ENCODE data around the gene CX3CL1. TPM values are rescaled to one million over a fixed set of nuclear protein-coding genes. Genes with fewer than 3 reads are reported as not detected.
A peak's percentile ranks its signal among the peaks of the same experiment; 100 is the strongest.
"Not testable (repeated sequence)": the region's sequence is repeated elsewhere in the genome, so short reads cannot be mapped to it uniquely, and the experiment has no call there.

The CX3CL1 gene
- total and polyA plus RNA-seq, 7 experiments from 2014 or later, result not detected

DNA sequence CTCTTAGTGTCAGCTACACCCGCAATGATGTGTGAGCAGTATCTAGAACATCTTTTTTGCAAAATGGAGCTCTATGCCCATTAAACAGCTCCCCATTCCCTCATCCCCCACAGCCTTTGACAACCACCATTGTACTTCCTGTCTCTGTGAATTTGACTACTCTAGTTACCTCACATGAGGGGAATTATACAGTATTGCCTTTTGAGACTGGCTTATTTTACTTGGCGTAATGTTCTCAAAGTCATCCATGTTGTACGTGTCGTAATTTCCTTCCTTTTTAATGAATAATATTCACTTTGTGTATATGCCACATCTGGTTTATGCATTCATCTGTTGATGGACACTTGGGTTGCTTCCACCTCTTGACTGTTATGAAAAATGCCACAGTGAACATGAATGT is 36.9 kb upstream of the CX3CL1 start:
- Histone ChIP-seq H3K27ac (ENCODE audit: low read depth, low read length) (no peak overlapping the region), H3K4me3 (ENCODE audit: low read length) (no peak overlapping the region), H3K27me3 (ENCODE audit: control insufficient read depth in 2 of 2, insufficient read depth in 2 of 2, low read length in 2 of 2) (no peaks in the 10 kb centered on the region), H3K9me3 (ENCODE audit: control insufficient read depth in 2 of 3, low read length in 3 of 3) (peaks cover 0 to 6% (median 0%) of the 10 kb centered on the region in 3 experiments), H3K36me3 (ENCODE audit: control insufficient read depth in 2 of 3, insufficient read depth in 3 of 3, low read length in 3 of 3) (no peaks in the 10 kb centered on the region), H3K4me1 (ENCODE audit: control insufficient read depth in 2 of 2, insufficient read depth in 2 of 2, low read length in 2 of 2) (no peaks in the 10 kb centered on the region)
- ATAC-seq (no peak), DNase-seq (no peak)
- Mint-ChIP-seq H3K4me1 (no peaks in the 10 kb centered on the region), H3K27ac (no peak overlapping the region), H3K9me3 (peaks cover 0 to 25% (median 8%) of the 10 kb centered on the region in 11 donors), H3K4me3 (no peak overlapping the region), H3K36me3 (peaks cover 0 to 11% (median 0%) of the 10 kb centered on the region in 5 donors), H3K27me3 (peaks cover 0 to 34% (median 17%) of the 10 kb centered on the region in 5 donors)
- ChIA-PET POLR2A (no interaction called here), CTCF (no interaction called here)
- intact Hi-C loops (cut with micrococcal nuclease), result no loop called here

DNA sequence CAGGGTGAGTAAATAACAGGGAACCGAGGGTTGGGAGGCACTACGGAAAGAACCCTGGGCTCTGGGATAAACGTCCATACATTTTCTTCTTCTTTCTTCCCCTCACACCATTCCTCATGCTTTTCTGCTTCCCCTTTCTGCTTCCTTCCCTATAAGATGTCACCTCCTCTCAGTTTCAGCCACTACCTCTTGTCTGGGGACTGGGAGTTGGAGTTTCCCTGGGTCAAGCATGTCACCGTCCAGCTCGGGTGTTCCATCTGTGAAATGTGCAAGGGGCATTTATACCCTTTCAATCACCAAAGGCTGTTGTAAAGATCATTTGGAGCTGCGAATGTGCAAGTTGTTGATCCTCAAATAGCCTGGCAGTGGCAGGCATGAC is 31.2 kb upstream of the CX3CL1 start:
- DNase-seq (no peak), ATAC-seq (peak; percentile 54)
- intact Hi-C loops (cut with micrococcal nuclease), result no loop called here
- ChIA-PET CTCF (no interaction called here), POLR2A (no interaction called here)
- Histone ChIP-seq H3K36me3 (ENCODE audit: control insufficient read depth in 2 of 3, insufficient read depth in 3 of 3, low read length in 3 of 3) (no peaks in the 10 kb centered on the region), H3K27me3 (ENCODE audit: control insufficient read depth in 2 of 2, insufficient read depth in 2 of 2, low read length in 2 of 2) (no peaks in the 10 kb centered on the region), H3K9me3 (ENCODE audit: control insufficient read depth in 2 of 3, low read length in 3 of 3) (no peaks in the 10 kb centered on the region), H3K27ac (ENCODE audit: low read depth, low read length) (no peak overlapping the region), H3K4me3 (ENCODE audit: low read length) (no peak overlapping the region), H3K4me1 (ENCODE audit: control insufficient read depth in 2 of 2, insufficient read depth in 2 of 2, low read length in 2 of 2) (no peaks in the 10 kb centered on the region)
- Mint-ChIP-seq H3K36me3 (peaks cover 0 to 13% (median 4%) of the 10 kb centered on the region in 5 donors), H3K4me3 (no peak overlapping the region), H3K4me1 (peaks cover 0 to 26% (median 16%) of the 10 kb centered on the region in 7 donors), H3K9me3 (peaks cover 0 to 7% (median 0%) of the 10 kb centered on the region in 11 donors), H3K27me3 (peaks cover 15 to 51% (median 32%) of the 10 kb centered on the region in 5 donors), H3K27ac (no peak overlapping the region)

DNA sequence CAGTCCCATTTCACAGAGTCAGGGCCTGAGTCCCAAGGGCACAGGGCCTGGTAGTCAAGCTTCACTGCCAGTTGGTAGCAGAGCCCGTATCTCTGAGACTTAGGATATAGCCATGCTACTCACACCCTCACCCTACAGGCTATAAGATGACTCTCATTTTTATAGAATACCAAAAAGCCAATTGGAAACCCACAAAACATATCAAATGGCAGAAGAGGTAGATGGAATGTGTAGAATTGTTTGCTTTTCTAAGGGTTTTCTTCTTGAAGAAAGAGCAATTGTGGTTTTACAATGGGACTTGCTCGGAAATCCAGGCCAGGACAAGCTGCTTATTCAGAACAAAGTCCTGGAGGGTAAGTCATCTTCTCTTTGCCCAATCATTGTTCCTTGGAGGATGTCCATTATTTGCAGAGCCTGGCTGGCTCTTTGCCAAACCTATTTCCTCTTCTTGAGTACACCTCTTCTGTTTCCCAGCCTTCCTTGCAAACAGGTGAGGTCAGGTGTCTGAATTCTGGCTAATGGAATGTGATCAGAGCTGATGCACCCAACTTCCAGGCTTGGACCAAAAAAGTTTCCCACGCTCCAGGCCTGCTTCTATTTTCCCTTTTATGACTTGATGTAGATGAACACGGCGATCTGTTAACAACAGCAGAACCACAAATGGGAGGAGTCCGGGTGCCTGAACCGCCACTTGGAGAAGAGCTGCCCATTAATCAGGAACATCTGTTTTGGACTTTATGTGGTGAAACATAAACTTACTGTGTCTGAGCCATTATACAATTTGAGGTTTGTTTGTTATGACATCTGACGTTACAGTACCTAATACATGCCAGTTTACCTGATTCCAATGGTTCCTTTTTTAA is 30.6 kb upstream of the CX3CL1 start:
- ChIA-PET CTCF (no interaction called here), POLR2A (no interaction called here)
- H3K4me3 Mint-ChIP-seq, result no peak overlapping the region
- H3K27me3 ChIP-seq (ENCODE audit: control insufficient read depth in 2 of 2, insufficient read depth in 2 of 2, low read length in 2 of 2), result no peaks in the 10 kb centered on the region
- H3K36me3 Mint-ChIP-seq, result peaks cover 0 to 10% (median 4%) of the 10 kb centered on the region in 5 donors
- no peak for DNase-seq
- no peak overlapping the region for H3K27ac ChIP-seq (ENCODE audit: low read depth, low read length)
- ATAC-seq, result no peak
- no peaks in the 10 kb centered on the region for H3K36me3 ChIP-seq (ENCODE audit: control insufficient read depth in 2 of 3, insufficient read depth in 3 of 3, low read length in 3 of 3)
- intact Hi-C loops (cut with micrococcal nuclease), result no loop called here
- peaks cover 0 to 11% (median 0%) of the 10 kb centered on the region in 11 donors for H3K9me3 Mint-ChIP-seq
- peaks cover 0 to 26% (median 16%) of the 10 kb centered on the region in 7 donors for H3K4me1 Mint-ChIP-seq
- no peak overlapping the region for H3K27ac Mint-ChIP-seq
- H3K27me3 Mint-ChIP-seq, result peaks cover 17 to 54% (median 32%) of the 10 kb centered on the region in 5 donors
- no peak overlapping the region for H3K4me3 ChIP-seq (ENCODE audit: low read length)
- no peaks in the 10 kb centered on the region for H3K9me3 ChIP-seq (ENCODE audit: control insufficient read depth in 2 of 3, low read length in 3 of 3)
- no peaks in the 10 kb centered on the region for H3K4me1 ChIP-seq (ENCODE audit: control insufficient read depth in 2 of 2, insufficient read depth in 2 of 2, low read length in 2 of 2)

DNA sequence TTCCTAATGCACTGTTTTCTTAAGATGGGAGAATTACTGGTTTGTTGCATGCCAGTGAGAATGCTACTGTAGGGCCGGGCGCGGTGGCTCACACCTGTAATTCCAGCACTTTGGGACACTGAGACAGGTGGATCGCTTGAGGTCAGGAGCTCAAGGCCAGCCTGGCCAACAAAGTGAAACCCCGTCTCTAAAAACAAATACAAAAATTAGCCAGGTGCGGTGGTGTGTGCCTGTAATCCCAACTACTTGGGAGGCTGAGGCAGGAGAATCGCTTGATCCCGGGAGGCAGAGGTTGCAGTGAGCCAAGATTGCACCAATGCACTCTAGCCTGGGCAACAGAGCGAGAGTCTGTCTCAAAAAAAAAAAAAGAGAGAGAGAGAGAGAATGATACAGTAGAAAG is 29.7 kb upstream of the CX3CL1 start:
- Mint-ChIP-seq H3K27me3 (peaks cover 26 to 63% (median 41%) of the 10 kb centered on the region in 5 donors), H3K9me3 (peaks cover 0 to 21% (median 3%) of the 10 kb centered on the region in 11 donors), H3K36me3 (peaks cover 0 to 10% (median 4%) of the 10 kb centered on the region in 5 donors), H3K4me1 (peaks cover 0 to 26% (median 16%) of the 10 kb centered on the region in 7 donors)
- H3K27ac ChIP-seq (ENCODE audit: low read depth, low read length); H3K4me1 ChIP-seq (ENCODE audit: control insufficient read depth in 2 of 2, insufficient read depth in 2 of 2, low read length in 2 of 2); H3K27ac Mint-ChIP-seq; CTCF ChIA-PET; H3K4me3 Mint-ChIP-seq; H3K36me3 ChIP-seq (ENCODE audit: control insufficient read depth in 2 of 3, insufficient read depth in 3 of 3, low read length in 3 of 3); H3K9me3 ChIP-seq (ENCODE audit: control insufficient read depth in 2 of 3, low read length in 3 of 3); H3K4me3 ChIP-seq (ENCODE audit: low read length); DNase-seq; intact Hi-C loops (cut with micrococcal nuclease); H3K27me3 ChIP-seq (ENCODE audit: control insufficient read depth in 2 of 2, insufficient read depth in 2 of 2, low read length in 2 of 2); ATAC-seq: not testable (repeated sequence)
- POLR2A ChIA-PET, result interaction anchor here (0.6 kb wide), 1 partner anchor 49 kb away, joined by 5 read pairs; no protein-coding TSS in a partner anchor

DNA sequence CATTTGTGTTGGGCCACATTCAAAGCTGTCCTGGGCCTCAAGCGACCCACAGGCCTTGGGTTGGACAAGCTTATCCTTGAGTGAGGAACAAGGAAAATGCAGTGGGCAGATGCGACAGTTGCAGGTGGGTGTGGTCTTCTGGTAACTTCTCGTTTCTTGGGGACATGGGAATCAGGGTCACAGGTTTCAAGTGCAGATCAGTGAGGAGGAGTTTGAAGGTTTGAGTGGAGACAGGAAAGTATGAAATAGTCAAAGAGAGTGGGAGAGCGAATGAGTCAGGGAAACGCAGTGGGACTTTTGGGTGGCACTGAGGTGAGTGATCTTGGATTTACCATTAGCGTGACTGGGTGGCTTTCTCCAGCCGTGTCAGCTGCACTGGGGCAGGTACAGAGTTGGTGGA is 29.1 kb upstream of the CX3CL1 start:
- H3K27ac ChIP-seq (ENCODE audit: low read depth, low read length), result no peak overlapping the region
- no peak for DNase-seq
- Mint-ChIP-seq H3K36me3 (peaks cover 0 to 12% (median 4%) of the 10 kb centered on the region in 5 donors), H3K4me3 (no peak overlapping the region), H3K27ac (peak overlapping the region in 1 of 9 donors; percentile 49), H3K9me3 (peaks cover 0 to 21% (median 3%) of the 10 kb centered on the region in 11 donors), H3K27me3 (peaks cover 31 to 63% (median 47%) of the 10 kb centered on the region in 5 donors), H3K4me1 (peaks cover 0 to 26% (median 16%) of the 10 kb centered on the region in 7 donors)
- no peaks in the 10 kb centered on the region for H3K27me3 ChIP-seq (ENCODE audit: control insufficient read depth in 2 of 2, insufficient read depth in 2 of 2, low read length in 2 of 2)
- no peaks in the 10 kb centered on the region for H3K36me3 ChIP-seq (ENCODE audit: control insufficient read depth in 2 of 3, insufficient read depth in 3 of 3, low read length in 3 of 3)
- CTCF ChIA-PET, result interaction anchor here (0.6 kb wide), 1 partner anchor 12 kb away, joined by 4 read pairs; no protein-coding TSS in a partner anchor
- no peaks in the 10 kb centered on the region for H3K4me1 ChIP-seq (ENCODE audit: control insufficient read depth in 2 of 2, insufficient read depth in 2 of 2, low read length in 2 of 2)
- no peak overlapping the region for H3K4me3 ChIP-seq (ENCODE audit: low read length)
- ATAC-seq, result no peak
- POLR2A ChIA-PET, result interaction anchor here (0.6 kb wide), 1 partner anchor 50 kb away, joined by 5 read pairs; no protein-coding TSS in a partner anchor
- intact Hi-C loops (cut with micrococcal nuclease), result no loop called here
- H3K9me3 ChIP-seq (ENCODE audit: control insufficient read depth in 2 of 3, low read length in 3 of 3), result no peaks in the 10 kb centered on the region

DNA sequence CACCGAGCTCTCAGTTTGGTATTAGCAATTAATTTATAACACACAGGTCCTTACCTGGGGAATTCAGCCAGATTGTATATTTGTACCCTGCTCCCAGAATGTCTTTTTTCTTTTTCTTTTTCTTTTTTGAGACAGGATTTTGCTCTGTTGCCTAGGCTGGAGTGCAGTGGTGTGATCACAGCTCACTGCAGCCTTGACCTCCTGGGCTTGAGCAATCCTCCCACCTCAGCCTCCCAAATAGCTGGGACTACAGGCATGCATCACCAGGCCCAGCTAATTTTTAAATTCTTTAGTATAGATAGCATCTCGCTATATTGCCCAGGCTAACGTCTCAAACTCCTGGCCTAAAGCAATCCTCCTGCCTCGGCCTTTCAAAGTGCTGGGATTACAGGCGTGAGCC is 28.2 kb upstream of the CX3CL1 start:
- H3K36me3 ChIP-seq (ENCODE audit: control insufficient read depth in 2 of 3, insufficient read depth in 3 of 3, low read length in 3 of 3); H3K4me3 ChIP-seq (ENCODE audit: low read length); DNase-seq; intact Hi-C loops (cut with micrococcal nuclease); H3K9me3 ChIP-seq (ENCODE audit: control insufficient read depth in 2 of 3, low read length in 3 of 3); H3K27ac Mint-ChIP-seq; H3K27ac ChIP-seq (ENCODE audit: low read depth, low read length); H3K4me3 Mint-ChIP-seq; H3K27me3 ChIP-seq (ENCODE audit: control insufficient read depth in 2 of 2, insufficient read depth in 2 of 2, low read length in 2 of 2); CTCF ChIA-PET; H3K4me1 ChIP-seq (ENCODE audit: control insufficient read depth in 2 of 2, insufficient read depth in 2 of 2, low read length in 2 of 2); ATAC-seq; POLR2A ChIA-PET: not testable (repeated sequence)
- peaks cover 32 to 63% (median 56%) of the 10 kb centered on the region in 5 donors for H3K27me3 Mint-ChIP-seq
- peaks cover 0 to 16% (median 1%) of the 10 kb centered on the region in 11 donors for H3K9me3 Mint-ChIP-seq
- H3K36me3 Mint-ChIP-seq, result peaks cover 0 to 12% (median 4%) of the 10 kb centered on the region in 5 donors
- H3K4me1 Mint-ChIP-seq, result peaks cover 0 to 30% (median 23%) of the 10 kb centered on the region in 7 donors
